Kidney (tissue), 14 donors: ENCODE measurements around the gene FLYWCH1. TPM values are rescaled to one million over a fixed set of nuclear protein-coding genes. Genes with fewer than 3 reads are reported as not detected.

Source experiments
- DNase-seq, 5 donors: peaks; one replicate each; pipeline ENCODE4 v3.0.0-alpha.2; 2013 to 2020
- FAIRE-seq: peaks from 2 replicates; lab custom pipeline; 2012; peaks lifted over from hg19 to GRCh38; lab: Jason Lieb, UNC
- H3K27ac ChIP-seq, 2 donors: one replicate each; pipeline ENCODE4 v1.7.0; 2013; ENCODE audit warnings: low read depth in 2 of 2, low read length in 2 of 2, inconsistent platforms in 1 of 2
- H3K27me3 ChIP-seq: one replicate; pipeline ENCODE4 v1.7.1; 2013; ENCODE audit warnings: low read length, inconsistent platforms; ENCODE audit not compliant: control insufficient read depth, insufficient read depth
- H3K36me3 ChIP-seq, 3 donors: one replicate each; pipeline versions ENCODE4 v1.7.0 to v1.7.1; 2013; ENCODE audit warnings: low read length in 3 of 3, control low read depth in 1 of 3, inconsistent platforms in 1 of 3; ENCODE audit not compliant: insufficient read depth in 3 of 3, control insufficient read depth in 2 of 3
- H3K4me1 ChIP-seq, 3 donors: one replicate each; pipeline versions ENCODE4 v1.7.0 to v1.7.1; 2013; ENCODE audit warnings: low read length in 3 of 3, inconsistent platforms in 1 of 3, low read depth in 1 of 3; ENCODE audit not compliant: control insufficient read depth in 2 of 3, insufficient read depth in 2 of 3
- H3K4me3 ChIP-seq, 3 donors: one replicate each; pipeline versions ENCODE4 v1.7.0 to v1.8.1; 2013; ENCODE audit warnings: low read length in 3 of 3, control low read depth in 1 of 3, inconsistent platforms in 1 of 3
- H3K9ac ChIP-seq, 3 donors: one replicate each; pipeline versions ENCODE4 v1.7.0 to v1.7.1; 2013; ENCODE audit warnings: low read length in 3 of 3, control low read depth in 1 of 3, inconsistent platforms in 1 of 3
- H3K9me3 ChIP-seq, 3 donors: one replicate each; pipeline versions ENCODE4 v1.7.0 to v1.7.1; 2013; ENCODE audit warnings: low read length in 3 of 3, control low read depth in 1 of 3, inconsistent platforms in 1 of 3; ENCODE audit not compliant: control insufficient read depth in 2 of 3, insufficient read depth in 1 of 3
- intact Hi-C: fragments of 100-400 bp; cut with DNase I; formaldehyde crosslinking; loops from one replicate; pipeline ENCODE4 v1.11.1; 2022
- polyA plus RNA-seq: library from polyadenylated mRNA; stranded (reverse); fragments of 350-450 nt; fragmentation: Illumina TruSeq; extraction: RNeasy Lipid Tissue Mini Kit (QIAGEN cat#74804); gene quantifications from one replicate; pipeline ENCODE4 v1.2.3, GENCODE V29; 2014; ENCODE audit warnings: low read depth, low replicate concordance; ENCODE audit not compliant: insufficient read depth
- total RNA-seq: library from RNA; stranded (reverse); fragmentation: NEBNext Ultra II Directional; extraction: Animal tissue kit (Norgen Biotek cat#: 25700); gene quantifications from one replicate; pipeline ENCODE4 v1.2.1, GENCODE V29; 2021
- TF ChIP-seq, protein P1 (sequence below): IDR thresholded peaks from 3 replicates; pipeline ENCODE4 v1.5.1; 2012; ENCODE audit warnings: mild to moderate bottlenecking, moderate library complexity, borderline replicate concordance; ENCODE audit not compliant: insufficient read depth; ENCODE audit errors: extremely low read depth
- donor health status: control.
- donor health status: control.
- donor health status: control.
- donor health status: control.
- donor health status: control.
- donor health status: DM: yes; HTN: yes; CAD: no.
- donor health status: Normal renal cell carcinoma (clear cell type).

Gene FLYWCH1
- total and polyA plus RNA-seq, 2 donors from 2014 or later: 24.5 to 36.8 TPM

DNA sequence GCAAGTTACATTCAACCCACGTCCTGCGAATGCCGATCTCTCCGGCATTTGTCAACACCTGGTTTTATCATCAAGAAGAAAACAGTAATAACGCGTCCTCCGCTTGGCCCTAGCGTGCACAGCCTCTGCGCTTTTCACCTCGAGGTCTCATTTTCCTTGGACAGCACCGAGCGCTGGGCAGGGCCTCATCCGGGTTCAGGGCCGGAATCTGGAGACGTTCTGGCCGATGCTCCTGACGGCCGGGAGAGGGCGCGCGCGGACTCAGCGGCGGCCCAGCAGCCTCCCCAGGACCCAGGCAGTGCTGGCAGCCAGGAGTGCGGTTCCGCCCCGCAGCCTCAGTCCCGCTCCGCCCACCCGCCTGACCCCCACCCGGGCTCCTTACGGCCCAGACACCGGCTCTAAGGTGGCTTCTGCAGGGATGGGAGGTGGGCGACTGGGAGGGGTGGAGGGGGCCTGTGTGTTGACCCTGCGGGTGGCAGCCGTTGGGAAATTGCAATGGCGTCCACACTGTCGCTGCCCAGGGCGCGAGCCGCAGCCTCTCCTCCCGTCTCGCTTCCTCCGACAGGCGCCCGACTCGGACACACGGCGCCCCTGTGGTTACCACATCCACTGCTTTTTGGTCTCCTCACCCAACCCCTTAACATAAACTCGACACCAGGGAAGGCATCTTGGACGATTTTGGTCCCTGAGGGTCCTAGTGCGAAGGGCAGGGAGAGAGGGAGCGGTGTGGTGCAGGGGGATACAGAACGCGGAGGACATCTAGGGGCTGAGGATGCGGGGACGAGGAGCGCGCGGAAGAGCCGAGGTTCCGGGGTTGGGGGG is 7.4 kb upstream of the FLYWCH1 start:
- Histone ChIP-seq H3K27ac (peak overlapping the region; percentile 88 to 94), H3K27me3 (no peaks in the 10 kb centered on the region), H3K36me3 (no peaks in the 10 kb centered on the region), H3K9ac (peak overlapping the region; percentile 51 to 91 (median 90)), H3K4me3 (peak overlapping the region; percentile 78 to 82 (median 80)), H3K4me1 (peaks cover 3 to 4% (median 4%) of the 10 kb centered on the region in 3 donors), H3K9me3 (no peaks in the 10 kb centered on the region)
- DNase-seq: peak; percentile 90 to 95 (median 93)
- TF ChIP-seq, protein P1, sequence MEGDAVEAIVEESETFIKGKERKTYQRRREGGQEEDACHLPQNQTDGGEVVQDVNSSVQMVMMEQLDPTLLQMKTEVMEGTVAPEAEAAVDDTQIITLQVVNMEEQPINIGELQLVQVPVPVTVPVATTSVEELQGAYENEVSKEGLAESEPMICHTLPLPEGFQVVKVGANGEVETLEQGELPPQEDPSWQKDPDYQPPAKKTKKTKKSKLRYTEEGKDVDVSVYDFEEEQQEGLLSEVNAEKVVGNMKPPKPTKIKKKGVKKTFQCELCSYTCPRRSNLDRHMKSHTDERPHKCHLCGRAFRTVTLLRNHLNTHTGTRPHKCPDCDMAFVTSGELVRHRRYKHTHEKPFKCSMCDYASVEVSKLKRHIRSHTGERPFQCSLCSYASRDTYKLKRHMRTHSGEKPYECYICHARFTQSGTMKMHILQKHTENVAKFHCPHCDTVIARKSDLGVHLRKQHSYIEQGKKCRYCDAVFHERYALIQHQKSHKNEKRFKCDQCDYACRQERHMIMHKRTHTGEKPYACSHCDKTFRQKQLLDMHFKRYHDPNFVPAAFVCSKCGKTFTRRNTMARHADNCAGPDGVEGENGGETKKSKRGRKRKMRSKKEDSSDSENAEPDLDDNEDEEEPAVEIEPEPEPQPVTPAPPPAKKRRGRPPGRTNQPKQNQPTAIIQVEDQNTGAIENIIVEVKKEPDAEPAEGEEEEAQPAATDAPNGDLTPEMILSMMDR: peak; percentile 92
- intact Hi-C loops: no loop called here
- no peak for FAIRE-seq

DNA sequence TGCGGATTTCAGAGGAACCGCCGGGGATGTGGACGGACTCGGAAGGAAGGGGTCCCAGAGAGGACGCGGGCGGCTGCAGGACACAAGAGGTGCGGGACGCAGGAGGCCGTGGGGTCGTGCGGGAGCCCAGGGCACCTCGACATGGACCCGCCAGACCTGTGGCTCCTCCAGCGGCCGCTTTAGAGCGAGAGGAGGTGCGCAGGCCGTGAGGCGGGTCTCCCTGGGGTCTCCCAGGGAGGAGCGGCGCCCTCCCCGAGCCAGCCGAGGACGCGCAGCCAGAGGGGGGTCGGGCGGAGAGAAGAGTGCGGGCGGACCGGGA is 6.8 kb upstream of the FLYWCH1 start:
- peak overlapping the region; percentile 88 to 94 for H3K27ac ChIP-seq
- H3K27me3 ChIP-seq: no peaks in the 10 kb centered on the region
- H3K36me3 ChIP-seq: no peaks in the 10 kb centered on the region
- TF ChIP-seq, protein P1: no peak
- no peaks in the 10 kb centered on the region for H3K9me3 ChIP-seq
- no peak for DNase-seq
- H3K9ac ChIP-seq: peak overlapping the region; percentile 51 to 91 (median 90)
- intact Hi-C loops: no loop called here
- no peak for FAIRE-seq
- peak overlapping the region; percentile 78 to 82 (median 80) for H3K4me3 ChIP-seq
- H3K4me1 ChIP-seq: peaks cover 3 to 4% (median 4%) of the 10 kb centered on the region in 3 donors

DNA sequence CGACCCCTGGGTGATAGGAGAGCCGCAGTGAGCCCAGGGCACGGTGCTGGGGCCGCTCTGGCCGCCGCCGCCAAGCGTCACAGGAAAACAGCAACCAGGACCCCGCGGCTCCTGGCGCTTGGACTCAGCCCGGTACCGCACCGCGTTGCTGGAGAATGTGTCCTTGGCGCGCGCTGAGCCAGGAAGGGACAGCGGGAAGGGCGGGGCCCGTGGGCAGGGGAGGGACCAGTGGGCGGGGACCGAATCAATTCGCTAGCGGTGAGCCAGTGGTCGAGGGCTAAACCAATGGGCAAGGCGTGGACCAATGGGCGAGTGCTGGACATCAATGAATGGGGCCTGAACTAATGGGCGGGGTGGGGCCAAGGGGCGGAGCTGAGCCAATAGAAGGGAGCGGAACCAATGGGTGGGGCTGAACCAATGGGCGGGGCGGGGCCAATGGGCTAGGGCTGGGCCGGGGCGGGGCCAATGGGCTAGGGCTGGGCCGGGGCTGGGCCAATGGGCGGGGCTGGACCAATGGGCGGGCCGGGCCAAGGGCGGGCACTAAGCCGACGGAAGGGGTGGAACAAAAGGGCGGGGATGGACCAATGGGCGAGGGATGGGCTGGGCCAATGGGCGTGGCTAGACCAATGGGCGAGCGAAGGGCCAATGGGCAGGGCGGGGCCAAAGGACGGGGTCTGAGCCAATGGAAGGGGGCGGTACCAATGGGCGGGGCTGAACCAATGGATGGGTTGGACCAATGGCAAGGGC is 6.3 kb upstream of the FLYWCH1 start:
- Histone ChIP-seq H3K9me3 (no peaks in the 10 kb centered on the region), H3K4me1 (peaks cover 3 to 4% (median 4%) of the 10 kb centered on the region in 3 donors), H3K27ac (peak overlapping the region; percentile 88 to 94), H3K9ac (peak overlapping the region in 2 of 3 donors; percentile 90 to 91), H3K4me3 (peak overlapping the region; percentile 78 to 82 (median 80)), H3K27me3 (no peaks in the 10 kb centered on the region), H3K36me3 (no peaks in the 10 kb centered on the region)
- no peak for FAIRE-seq
- TF ChIP-seq, protein P1: no peak
- intact Hi-C loops: no loop called here
- DNase-seq: peak; percentile 97 to 100 (median 97)
